Heart right ventricle (tissue), 16 donors: ENCODE measurements around the gene UBE2E3. TPM values are rescaled to one million over a fixed set of nuclear protein-coding genes. Genes with fewer than 3 reads are reported as not detected.

ENCODE experiments used
- ATAC-seq, 8 donors: fragments of 200-7000 bp; cut with Tn5 transposase; one replicate each; pipeline ENCODE4 v1.9.1; 2020; ENCODE audit warnings: mild to moderate bottlenecking in 8 of 8, moderate library complexity in 8 of 8, moderate number of reproducible peaks in 1 of 8
- DNase-seq, 2 donors: peaks; one replicate each; pipeline ENCODE4 v3.0.0-alpha.2; 2020
- H3K27ac ChIP-seq, 10 donors: fragments of 200-600 bp; sonication (generic) in 2 of 10; one replicate each; pipeline versions ENCODE4 v1.5.0 to v1.8.0; 2020 to 2022; ENCODE audit warnings: mild to moderate bottlenecking in 3 of 10
- H3K27me3 ChIP-seq, 7 donors: fragments of 200-600 bp; one replicate each; pipeline ENCODE4 v1.8.0; 2021 to 2022; ENCODE audit warnings: mild to moderate bottlenecking in 2 of 7
- H3K36me3 ChIP-seq, 9 donors: fragments of 200-600 bp; sonication (generic) in 1 of 9; one replicate each; pipeline versions ENCODE4 v1.5.0 to v1.8.0; 2020 to 2022; ENCODE audit warnings: mild to moderate bottlenecking in 2 of 9
- H3K4me1 ChIP-seq, 9 donors: fragments of 200-600 bp; sonication (generic) in 1 of 9; one replicate each; pipeline versions ENCODE4 v1.5.0 to v1.8.0; 2020 to 2022; ENCODE audit warnings: mild to moderate bottlenecking in 4 of 9
- H3K4me3 ChIP-seq, 10 donors: fragments of 200-600 bp; sonication (generic) in 2 of 10; one replicate each; pipeline versions ENCODE4 v1.5.0 to v1.8.0; 2020 to 2022; ENCODE audit warnings: mild to moderate bottlenecking in 7 of 10, moderate library complexity in 2 of 10
- H3K9me3 ChIP-seq, 11 donors: fragments of 200-600 bp in 10 of 11; sonication (generic) in 2 of 11; one replicate each; pipeline versions ENCODE4 v1.5.0 to v1.8.0; 2013 to 2022; ENCODE audit warnings: mild to moderate bottlenecking in 2 of 11, control low read depth in 1 of 11, moderate library complexity in 1 of 11
- CTCF ChIP-seq, 9 donors: fragments of 200-600 bp; sonication (generic) in 2 of 9; IDR thresholded peaks; one replicate each; pipeline versions ENCODE4 v1.5.0 to v1.8.0; 2021 to 2022; ENCODE audit warnings: antibody characterized with exemption in 9 of 9, mild to moderate bottlenecking in 5 of 9, moderate library complexity in 1 of 9
- WGBS, 2 donors: extraction: QIAGEN DNeasy Blood & Tissue Kit; methylation state at CpG; one replicate each; pipeline ENCODE4 v1.1.7; 2013; ENCODE audit warnings: inconsistent platforms in 1 of 2; 5-methylcytosine and 5-hydroxymethylcytosine counted together
- intact Hi-C, 10 donors: fragments of 100-400 bp; cut with DNase I; formaldehyde crosslinking; loops; one replicate each; pipeline versions ENCODE4 v1.11.1 to v1.14.2; 2022
- polyA plus RNA-seq, 2 donors: library from polyadenylated mRNA; stranded (reverse); fragments of 200-250 nt; gene quantifications; one replicate each; pipeline ENCODE4 v1.2.3, GENCODE V29; 2013
- total RNA-seq, 10 donors: library from RNA; stranded (reverse); fragmentation: NEBNext Ultra II Directional in 3 of 10; extraction: Animal tissue kit (Norgen Biotek cat#: 25700) in 3 of 10; gene quantifications; one replicate each; pipeline versions ENCODE4 v1.2.1 to v1.2.4, GENCODE V29; 2021 to 2023
- donor health status: Arrhythmogenic right ventricular cardiomyopathy.
- donor health status: ischemic (EF 13 %, LVEDD 7.1; RV severe dilation, severe dysfunction).
- donor health status: healthy with polysubstance abuse.
- donor health status: DM: no; HTN: yes; CAD: no.
- donor health status: DM: no; HTN: no; CAD: no.
- donor health status: ischemic (EF 25% LVEDD 6.9; RV normal size, moderate dysfunction).
- donor health status: ischemic (EF 25% LVEDD 5.7; RV mildly dilated, moderate dysfunction).
- donor health status: healthy.
- donor health status: DM: yes; HTN: yes; CAD: no.
- donor health status: Ischemic cardiomyopathy.
- donor health status: ischemic (EF 35%, LVEDD 5.7; RV mildly dilated, moderate dysfunction).
- donor health status: nonischemic (EF 11% LVEDD 7.7; RV severe dilation, severe dysfunction).
- donor health status: DM: yes; HTN: yes; CAD: no.
- donor health status: PGD.
- donor health status: ischemic (EF 29% LVEDD 5.4; RV normal size, mild dysfunction).
- donor health status: nonischemic (EF 23%, LVEDD 6.1; RV moderate dilation, normal function).

The UBE2E3 gene
- total and polyA plus RNA-seq, 12 donors, result 26.3 to 59.1 (median 54.9) TPM

- no peaks in the 10 kb centered on the region for H3K27me3 ChIP-seq
- no peak overlapping the region for H3K4me3 ChIP-seq
- no peak overlapping the region for H3K27ac ChIP-seq
- TF ChIP-seq CTCF (IDR thresholded peaks at IDR 0.05), result no peak
- no peak for ATAC-seq
- intact Hi-C loops, result loop anchor here in 2 of 10 donors (10.0 kb wide), 1 partner anchor 641 kb away; no protein-coding TSS in a partner anchor
- no peaks in the 10 kb centered on the region for H3K36me3 ChIP-seq
- H3K4me1 ChIP-seq, result peaks cover 0 to 30% (median 16%) of the 10 kb centered on the region in 9 donors
- no peak for DNase-seq
- no peaks in the 10 kb centered on the region for H3K9me3 ChIP-seq
Measured at GRCh38 chr2:181073896-181074295, 93.5 kb downstream of the UBE2E3 start.

GRCh38 chr2:181074457-181074856, 94.1 kb downstream of the UBE2E3 start:
- H3K36me3 ChIP-seq, result no peaks in the 10 kb centered on the region
- no peaks in the 10 kb centered on the region for H3K27me3 ChIP-seq
- peaks cover 0 to 33% (median 16%) of the 10 kb centered on the region in 9 donors for H3K4me1 ChIP-seq
- ATAC-seq (peak in 1 of 8 donors; percentile 21), DNase-seq (peak in 1 of 2 donors; percentile 11)
- intact Hi-C loops, result loop anchor here in 2 of 10 donors (10.0 kb wide), 1 partner anchor 640 kb away; no protein-coding TSS in a partner anchor
- WGBS, 2 donors, result 58 to 66% methylated on average over 2 of the region's 2 CpGs
- H3K27ac ChIP-seq, result no peak overlapping the region
- no peak for TF ChIP-seq CTCF (IDR thresholded peaks at IDR 0.05)
- no peaks in the 10 kb centered on the region for H3K9me3 ChIP-seq
- H3K4me3 ChIP-seq, result no peak overlapping the region

GRCh38 chr2:181076658-181077057, 96.3 kb downstream of the UBE2E3 start:
- no peak overlapping the region for H3K27ac ChIP-seq
- 14 to 30% methylated on average over 1 of the region's 1 CpG for WGBS, 2 donors
- H3K36me3 ChIP-seq, result no peaks in the 10 kb centered on the region
- ATAC-seq (no peak), DNase-seq (no peak)
- no peak for TF ChIP-seq CTCF (IDR thresholded peaks at IDR 0.05)
- H3K9me3 ChIP-seq, result no peaks in the 10 kb centered on the region
- intact Hi-C loops, result loop anchor here in 2 of 10 donors (10.0 kb wide), 1 partner anchor 638 kb away; no protein-coding TSS in a partner anchor
- no peaks in the 10 kb centered on the region for H3K27me3 ChIP-seq
- H3K4me1 ChIP-seq, result peaks cover 0 to 29% (median 11%) of the 10 kb centered on the region in 9 donors
- no peak overlapping the region for H3K4me3 ChIP-seq

GRCh38 chr2:181077128-181077709, 96.8 kb downstream of the UBE2E3 start:
- DNase-seq, result no peak
- TF ChIP-seq CTCF (IDR thresholded peaks at IDR 0.05), result peak; percentile 39 to 80 (median 73)
- Histone ChIP-seq H3K9me3 (no peaks in the 10 kb centered on the region), H3K27ac (no peak overlapping the region), H3K27me3 (no peaks in the 10 kb centered on the region), H3K4me1 (peaks cover 0 to 28% (median 11%) of the 10 kb centered on the region in 9 donors), H3K4me3 (no peak overlapping the region), H3K36me3 (no peaks in the 10 kb centered on the region)
- peak in 4 of 8 donors; percentile 52 to 75 (median 60) for ATAC-seq
- WGBS, 2 donors, result 59% methylated on average over 4 of the region's 4 CpGs
- intact Hi-C loops, result loop anchor here in 2 of 10 donors (10.0 kb wide), 1 partner anchor 638 kb away; no protein-coding TSS in a partner anchor
